Esophagus muscularis mucosa (tissue), 4 donors: Measurements from ENCODE around the gene ESPL1. TPM values are rescaled to one million over a fixed set of nuclear protein-coding genes. Genes with fewer than 3 reads are reported as not detected.
A peak's percentile ranks its signal among the peaks of the same experiment; 100 is the strongest.

Experiments used
- DNase-seq: peaks from one replicate; pipeline ENCODE4 v3.0.0-alpha.2; 2017; ENCODE audit errors: extremely low spot score
- H3K27ac ChIP-seq, 4 donors: fragments of 200-600 bp; sonication (generic); replicated peaks in 1 of 4; 1 replicate in 3 of 4; 2 replicates in 1 of 4; pipeline ENCODE4 v1.5.1; 2016 to 2019; ENCODE audit warnings: mild to moderate bottlenecking in 1 of 4
- H3K27me3 ChIP-seq, 4 donors: fragments of 200-600 bp; sonication (generic); one replicate each; pipeline versions ENCODE4 v1.5.1 to v1.6.0; 2016 to 2019
- H3K36me3 ChIP-seq, 4 donors: fragments of 200-600 bp; sonication (generic); one replicate each; pipeline ENCODE4 v1.5.1; 2016 to 2019
- H3K4me1 ChIP-seq, 4 donors: fragments of 200-600 bp; sonication (generic); one replicate each; pipeline ENCODE4 v1.5.1; 2016 to 2019
- H3K4me3 ChIP-seq, 4 donors: fragments of 200-600 bp; sonication (generic); 1 replicate in 2 of 4; 2 replicates in 2 of 4; pipeline ENCODE4 v1.5.1; 2016 to 2019; ENCODE audit warnings: mild to moderate bottlenecking in 4 of 4, moderate library complexity in 1 of 4
- H3K9me3 ChIP-seq, 4 donors: fragments of 200-600 bp; sonication (generic); 1 replicate in 3 of 4; 2 replicates in 1 of 4; pipeline ENCODE4 v1.5.1; 2016 to 2019
- EP300 ChIP-seq: sonication (generic); formaldehyde crosslinking; IDR thresholded peaks from one replicate; pipeline ENCODE4 v1.6.1; 2017; ENCODE audit warnings: antibody characterized with exemption
- POLR2A ChIP-seq: fragments of 450-650 bp; IDR thresholded peaks from one replicate; pipeline ENCODE4 v1.6.1; 2017; ENCODE audit warnings: antibody characterized with exemption, moderate library complexity, mild to moderate bottlenecking, low read depth
- POLR2AphosphoS5 ChIP-seq, 2 donors: sonication (generic); formaldehyde crosslinking; IDR thresholded peaks; one replicate each; pipeline ENCODE4 v1.6.1; 2017; ENCODE audit warnings: antibody characterized with exemption in 2 of 2
- WGBS: methylation state at CpG from one replicate; pipeline ENCODE4 v1.1.5; 2018; 5-methylcytosine and 5-hydroxymethylcytosine counted together
- intact Hi-C: fragments of 100-400 bp; cut with DNase I; formaldehyde crosslinking; loops from one replicate; pipeline ENCODE4 v1.15.1; 2023
- total RNA-seq, 4 donors: library from RNA; depleted of rRNA; stranded (reverse); fragments of >200 nt; gene quantifications; one replicate each; pipeline versions ENCODE4 v1.1.0 to v1.2.1, GENCODE V29; 2016
- TF ChIP-seq, protein P1 (sequence below), 3 experiments: fragments of 200-600 bp in 2 of 3; fragments of 450-650 bp in 1 of 3; sonication (generic) in 2 of 3; IDR thresholded peaks; one replicate each; pipeline ENCODE4 v1.5.1; 2017 to 2019; ENCODE audit warnings: antibody characterized with exemption in 3 of 3, mild to moderate bottlenecking in 2 of 3, moderate library complexity in 1 of 3

The ESPL1 gene
- total RNA-seq, 4 donors from 2014 or later: under 0.01 to 2.0 (median 0.24) TPM

DNA sequence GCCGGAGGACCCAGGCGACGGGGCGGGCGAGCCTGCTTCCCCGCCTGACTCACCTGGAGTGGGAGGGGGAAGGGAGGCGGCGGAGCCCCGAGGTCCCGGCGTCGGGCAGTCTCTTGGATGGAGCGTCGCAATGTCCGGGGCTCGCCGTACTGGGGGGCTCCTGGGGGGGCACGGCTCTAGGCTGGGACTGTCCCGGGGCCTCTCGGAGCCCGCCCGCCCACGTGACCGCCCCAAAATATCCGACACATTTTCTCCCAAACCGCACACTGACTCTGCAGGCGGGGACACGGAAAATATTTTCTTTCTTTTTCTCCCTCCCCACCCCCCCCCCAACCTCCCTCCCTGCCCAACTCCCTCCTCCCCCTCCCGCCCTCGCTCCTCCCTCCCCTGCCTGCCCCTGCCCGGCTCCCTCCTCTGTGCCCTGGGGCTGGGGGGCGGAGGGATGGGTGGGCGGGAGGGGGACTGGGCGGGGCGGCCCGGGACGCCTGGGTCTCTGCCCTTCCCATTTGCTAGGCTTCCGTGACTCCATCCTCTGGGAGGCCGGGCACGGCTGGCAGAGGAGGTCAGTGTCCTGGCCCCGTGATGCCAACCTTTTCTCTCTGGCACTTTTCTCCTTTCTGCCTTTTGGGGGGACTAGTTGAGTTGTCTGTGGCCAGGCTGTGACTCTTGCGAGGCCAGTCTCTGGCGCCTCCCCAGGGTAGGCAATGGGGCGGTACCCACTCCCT, 36.0 kb upstream of the ESPL1 start, which contains the start of gene RARG:
RARG (minus strand) TSS at position 289 of the 725 bp plus-strand sequence. CDS start 4,664 bp downstream, outside the sequence.
- peaks cover 0 to 17% (median 4%) of the 10 kb centered on the region in 4 donors for H3K36me3 ChIP-seq
- H3K27me3 ChIP-seq: no peaks in the 10 kb centered on the region
- intact Hi-C loops: no loop called here
- DNase-seq: no peak
- no peaks in the 10 kb centered on the region for H3K9me3 ChIP-seq
- H3K4me3 ChIP-seq: peak within 1 kb of the TSS; percentile 71 to 93 (median 78)
- H3K4me1 ChIP-seq: peaks cover 34 to 64% (median 63%) of the 10 kb centered on the region in 4 donors
- TF ChIP-seq, protein P1, sequence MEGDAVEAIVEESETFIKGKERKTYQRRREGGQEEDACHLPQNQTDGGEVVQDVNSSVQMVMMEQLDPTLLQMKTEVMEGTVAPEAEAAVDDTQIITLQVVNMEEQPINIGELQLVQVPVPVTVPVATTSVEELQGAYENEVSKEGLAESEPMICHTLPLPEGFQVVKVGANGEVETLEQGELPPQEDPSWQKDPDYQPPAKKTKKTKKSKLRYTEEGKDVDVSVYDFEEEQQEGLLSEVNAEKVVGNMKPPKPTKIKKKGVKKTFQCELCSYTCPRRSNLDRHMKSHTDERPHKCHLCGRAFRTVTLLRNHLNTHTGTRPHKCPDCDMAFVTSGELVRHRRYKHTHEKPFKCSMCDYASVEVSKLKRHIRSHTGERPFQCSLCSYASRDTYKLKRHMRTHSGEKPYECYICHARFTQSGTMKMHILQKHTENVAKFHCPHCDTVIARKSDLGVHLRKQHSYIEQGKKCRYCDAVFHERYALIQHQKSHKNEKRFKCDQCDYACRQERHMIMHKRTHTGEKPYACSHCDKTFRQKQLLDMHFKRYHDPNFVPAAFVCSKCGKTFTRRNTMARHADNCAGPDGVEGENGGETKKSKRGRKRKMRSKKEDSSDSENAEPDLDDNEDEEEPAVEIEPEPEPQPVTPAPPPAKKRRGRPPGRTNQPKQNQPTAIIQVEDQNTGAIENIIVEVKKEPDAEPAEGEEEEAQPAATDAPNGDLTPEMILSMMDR (IDR thresholded peaks at IDR 0.05): peak in 1 of 3 experiments; percentile 16
- no peak for TF ChIP-seq POLR2A
- peak; percentile 45 to 80 for TF ChIP-seq POLR2AphosphoS5 (IDR thresholded peaks at IDR 0.05)
- TF ChIP-seq EP300: no peak
- H3K27ac ChIP-seq: peak within 1 kb of the TSS; percentile 88 to 96 (median 90)
- 2% methylated on average over 35 of the region's 44 CpGs for WGBS

DNA sequence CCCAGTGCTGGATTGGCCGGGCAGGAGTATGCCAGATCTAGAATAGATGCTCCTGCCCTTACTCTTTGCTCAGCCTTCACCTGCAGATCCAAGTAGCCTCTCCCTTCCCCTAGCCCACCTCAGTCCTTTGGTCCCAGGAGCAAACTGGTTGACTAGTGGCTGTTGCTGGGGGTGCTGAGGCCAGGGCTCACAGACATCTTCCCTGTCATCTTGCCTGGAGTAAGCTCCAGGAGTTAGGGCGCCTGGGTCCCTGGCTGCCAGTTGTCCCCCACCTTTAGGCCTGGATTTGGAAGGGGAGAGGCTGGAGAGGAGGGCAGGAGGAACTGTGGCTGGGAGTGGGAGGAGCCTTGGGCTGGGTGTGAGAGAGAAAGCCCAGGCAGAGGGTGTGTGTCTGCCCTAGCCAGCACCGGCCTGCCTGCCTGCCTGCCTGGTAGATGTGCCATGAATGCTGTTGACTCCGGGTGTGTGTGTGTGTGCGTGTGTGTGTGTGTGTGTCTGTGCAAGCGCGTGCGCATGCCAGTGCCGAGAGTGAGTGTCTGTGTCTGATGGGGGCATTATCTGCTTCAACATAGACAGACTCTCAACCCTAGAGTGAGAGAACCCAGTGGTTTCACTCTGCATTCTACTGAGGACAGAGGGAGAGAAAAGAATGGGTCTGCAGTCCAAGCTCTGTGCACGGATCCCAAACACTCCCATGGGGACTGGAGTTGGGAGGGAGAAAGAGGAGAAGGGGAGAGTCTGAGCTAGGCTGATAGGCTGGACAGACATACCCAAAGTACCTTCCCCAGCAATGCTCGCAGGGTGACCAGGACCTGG, 35.2 kb upstream of the ESPL1 start:
- peak overlapping the region; percentile 88 to 96 (median 90) for H3K27ac ChIP-seq
- H3K27me3 ChIP-seq: no peaks in the 10 kb centered on the region
- H3K4me1 ChIP-seq: peaks cover 34 to 63% (median 61%) of the 10 kb centered on the region in 4 donors
- 17% methylated on average over 9 of the region's 11 CpGs for WGBS
- H3K36me3 ChIP-seq: peaks cover 0 to 9% (median 1%) of the 10 kb centered on the region in 4 donors
- intact Hi-C loops: no loop called here
- TF ChIP-seq EP300 (no peak), POLR2A (no peak), POLR2AphosphoS5 (IDR thresholded peaks at IDR 0.05) (no peak)
- TF ChIP-seq, protein P1 (IDR thresholded peaks at IDR 0.05): peak in 1 of 3 experiments; percentile 1
- no peaks in the 10 kb centered on the region for H3K9me3 ChIP-seq
- H3K4me3 ChIP-seq: peak overlapping the region; percentile 71 to 93 (median 78)
- DNase-seq: no peak

DNA sequence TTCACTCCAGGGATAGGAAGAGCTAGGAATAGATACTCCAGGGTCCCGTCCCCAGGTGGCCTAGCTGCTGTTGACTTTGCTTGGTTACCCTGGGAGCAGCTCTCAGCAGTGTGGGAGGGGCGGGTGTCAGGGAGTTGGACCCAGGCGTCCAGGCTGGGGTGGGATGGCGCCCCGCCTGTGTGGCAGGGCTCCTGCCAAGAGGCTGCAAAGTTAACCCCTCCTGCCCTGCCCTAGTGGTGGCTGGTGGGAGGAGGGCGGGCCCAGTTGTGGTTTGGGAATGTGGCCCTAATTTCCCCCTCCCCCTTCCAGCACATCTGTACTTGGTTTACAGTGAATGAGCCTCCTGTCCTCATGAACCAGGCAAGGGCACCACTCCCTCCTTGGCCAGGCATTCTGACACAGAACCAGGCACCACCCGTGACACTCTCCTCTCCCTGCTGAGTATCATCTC, 34.4 kb upstream of the ESPL1 start:
- H3K9me3 ChIP-seq: no peaks in the 10 kb centered on the region
- no peaks in the 10 kb centered on the region for H3K27me3 ChIP-seq
- no peak for DNase-seq
- H3K4me1 ChIP-seq: peaks cover 34 to 61% (median 59%) of the 10 kb centered on the region in 4 donors
- intact Hi-C loops: no loop called here
- H3K36me3 ChIP-seq: peaks cover 0 to under 1% (median 0%) of the 10 kb centered on the region in 4 donors
- H3K4me3 ChIP-seq: peak overlapping the region in 1 of 4 donors; percentile 5
- peak overlapping the region; percentile 88 to 96 (median 90) for H3K27ac ChIP-seq
- TF ChIP-seq POLR2A (no peak), EP300 (no peak), POLR2AphosphoS5 (IDR thresholded peaks at IDR 0.05) (no peak)
- TF ChIP-seq, protein P1 (IDR thresholded peaks at IDR 0.05): no peak
- 44% methylated on average over 2 of the region's 7 CpGs for WGBS

DNA sequence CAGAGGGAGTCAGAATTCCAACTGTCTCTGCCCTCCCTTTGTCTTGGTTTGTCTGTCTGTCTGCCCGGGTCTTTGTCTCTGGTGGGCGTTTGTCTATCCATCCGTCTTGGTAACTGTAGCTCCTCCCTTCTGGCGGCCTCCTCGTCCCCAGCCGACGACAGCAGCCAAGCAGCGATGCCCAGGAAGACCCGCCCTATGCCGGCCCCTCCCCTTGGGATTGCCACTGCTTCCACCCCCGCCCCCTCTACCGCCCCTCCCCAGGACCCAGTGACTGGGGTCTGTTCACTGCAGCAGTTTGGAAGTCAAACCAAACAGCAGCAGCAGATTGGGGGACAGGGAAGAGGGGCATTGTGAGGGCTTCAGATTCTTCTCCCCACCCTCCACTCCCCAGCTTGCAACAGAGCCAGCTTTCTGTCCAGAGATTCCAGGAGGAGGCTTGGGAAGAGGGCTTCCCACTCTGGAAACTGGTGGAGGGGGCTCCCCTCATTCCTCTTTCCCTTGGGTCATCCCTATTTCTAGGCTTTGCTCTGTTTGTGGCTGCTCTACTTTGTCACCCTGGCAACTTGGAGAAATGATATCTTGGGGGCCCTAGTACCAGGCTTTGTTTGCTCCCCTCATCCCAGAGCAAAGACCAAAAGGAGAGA, 33.7 kb upstream of the ESPL1 start:
- Histone ChIP-seq H3K36me3 (no peaks in the 10 kb centered on the region), H3K9me3 (no peaks in the 10 kb centered on the region), H3K27ac (peak overlapping the region; percentile 88 to 96 (median 90)), H3K4me3 (no peak overlapping the region), H3K4me1 (peaks cover 34 to 56% (median 53%) of the 10 kb centered on the region in 4 donors), H3K27me3 (no peaks in the 10 kb centered on the region)
- DNase-seq: no peak
- WGBS: 10% methylated on average over 11 of the region's 12 CpGs
- intact Hi-C loops: no loop called here
- no peak for TF ChIP-seq EP300
- no peak for TF ChIP-seq POLR2A
- TF ChIP-seq, protein P1 (IDR thresholded peaks at IDR 0.05): no peak
- no peak for TF ChIP-seq POLR2AphosphoS5 (IDR thresholded peaks at IDR 0.05)
